ENCODE measurements around the gene CELSR1. TPM values are rescaled to one million over a fixed set of nuclear protein-coding genes. Genes with fewer than 3 reads are reported as not detected.

Gene CELSR1
- total and polyA plus RNA-seq, 2 of the 13 experiments (the other 11 are each of a cell fraction or from before 2014, with no cell fraction given) = 0.78 to 1.8 TPM

DNA sequence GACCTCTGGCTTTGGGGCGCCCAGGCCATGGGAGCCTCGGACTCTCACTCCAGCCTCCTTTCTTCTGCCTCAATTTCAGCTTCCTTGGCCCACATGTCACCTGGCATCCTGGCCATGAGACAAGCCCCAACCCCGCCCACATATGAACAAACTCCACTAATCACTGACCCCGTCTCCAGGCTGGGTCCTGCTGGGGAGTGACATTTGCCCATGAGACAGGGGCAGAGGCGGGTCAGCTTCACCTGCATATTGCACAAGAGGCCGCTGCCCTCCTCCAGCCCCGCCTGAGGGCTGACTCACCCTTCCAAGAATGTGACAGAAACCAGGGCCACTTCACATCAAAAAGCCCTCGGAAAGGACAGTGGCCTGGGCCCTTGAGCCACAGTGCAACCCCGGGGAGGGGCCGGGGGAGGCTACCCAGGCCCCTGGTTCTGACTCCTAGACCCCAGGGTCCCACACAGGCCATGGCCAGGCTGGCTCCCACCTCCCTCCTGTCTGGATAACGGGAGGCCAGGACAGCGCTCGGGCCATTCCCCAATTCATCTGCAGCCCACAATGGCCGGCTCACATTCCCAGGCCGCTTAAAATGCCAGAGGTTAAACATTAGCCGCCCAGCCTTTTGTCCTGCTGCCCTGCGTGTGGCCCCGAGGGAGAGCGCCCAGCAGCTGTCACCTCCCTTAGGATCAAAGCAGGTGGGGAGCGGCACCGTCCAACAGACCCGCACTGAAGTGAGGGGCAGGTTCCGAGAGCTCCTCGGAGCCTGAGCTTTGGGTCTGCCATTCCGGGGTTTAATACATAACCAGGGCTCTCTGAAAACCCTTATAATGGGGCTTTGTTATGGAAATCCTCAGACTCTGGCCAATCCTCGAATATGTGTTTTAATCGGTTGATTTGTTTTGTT lies 159.6 kb downstream of the CELSR1 start (continued):
- no peak for TF ChIP-seq ZNF20 (CRISPR knock-in tag; IDR thresholded peaks at IDR 0.05)
- TF ChIP-seq ZNF101 (CRISPR knock-in tag; IDR thresholded peaks at IDR 0.05; ENCODE audit: borderline replicate concordance, low read depth) = no peak
- no peak for TF ChIP-seq PAX8 (CRISPR knock-in tag; IDR thresholded peaks at IDR 0.05; ENCODE audit: borderline replicate concordance)
- TF ChIP-seq ZNF335 (CRISPR knock-in tag; IDR thresholded peaks at IDR 0.05) = no peak
- no peak for TF ChIP-seq SCMH1 (CRISPR knock-in tag; IDR thresholded peaks at IDR 0.05; ENCODE audit: borderline replicate concordance)
- no peak for TF ChIP-seq TCF12 (IDR thresholded peaks at IDR 0.05)
- no peak; the same call in none of the 2 replicates for TF ChIP-seq TCF12 (CRISPR knock-in tag; IDR thresholded peaks at IDR 0.05)
- no peak for TF ChIP-seq ZNF484 (CRISPR knock-in tag; IDR thresholded peaks at IDR 0.05; ENCODE audit: borderline replicate concordance, low read depth)
- TF ChIP-seq RARA (CRISPR knock-in tag; IDR thresholded peaks at IDR 0.05) = peak; percentile 98
- TF ChIP-seq NFKBIZ (CRISPR knock-in tag; IDR thresholded peaks at IDR 0.05) = peak; percentile 59; the same call in 1 of the 2 replicates
- no peak for TF ChIP-seq ZNF784 (CRISPR knock-in tag; IDR thresholded peaks at IDR 0.05; ENCODE audit: borderline replicate concordance)
- TF ChIP-seq ZNF607 (CRISPR knock-in tag; IDR thresholded peaks at IDR 0.05; ENCODE audit: borderline replicate concordance) = peak; percentile 87; the same call in 1 of the 2 replicates
- TF ChIP-seq ZNF446 (CRISPR knock-in tag; IDR thresholded peaks at IDR 0.05) = no peak
- no peak for TF ChIP-seq ZNF549 (CRISPR knock-in tag; IDR thresholded peaks at IDR 0.05)
- TF ChIP-seq ZNF224 (CRISPR knock-in tag; IDR thresholded peaks at IDR 0.05) = no peak
- peak; percentile 59; the same call in 1 of the 2 replicates for TF ChIP-seq SRF (IDR thresholded peaks at IDR 0.05; ENCODE audit: low read depth, low read length)
- peak; percentile 62; the same call in 1 of the 2 replicates for TF ChIP-seq ZNF563 (CRISPR knock-in tag; IDR thresholded peaks at IDR 0.05)
- no peak for TF ChIP-seq ZBTB43 (CRISPR knock-in tag; conservative IDR thresholded peaks at IDR 0.05)
- no peak for TF ChIP-seq ZSCAN29 (CRISPR knock-in tag; conservative IDR thresholded peaks at IDR 0.05)
- no peak for TF ChIP-seq ZNF749 (CRISPR knock-in tag; IDR thresholded peaks at IDR 0.05; ENCODE audit: borderline replicate concordance)
- no peak for TF ChIP-seq ZNF496 (CRISPR knock-in tag; IDR thresholded peaks at IDR 0.05; ENCODE audit: insufficient replicate concordance)
- peak; percentile 99 for TF ChIP-seq CEBPB (IDR thresholded peaks at IDR 0.05; ENCODE audit: borderline replicate concordance, low read depth, low read length)
- TF ChIP-seq ZNF772 (CRISPR knock-in tag; IDR thresholded peaks at IDR 0.05) = peak; percentile 59; the same call in 1 of the 2 replicates
- peak; percentile 73; the same call in 1 of the 2 replicates for TF ChIP-seq ZFY (CRISPR knock-in tag; IDR thresholded peaks at IDR 0.05)
- peak; percentile 37; the same call in 1 of the 2 replicates for TF ChIP-seq ZNF205 (CRISPR knock-in tag; IDR thresholded peaks at IDR 0.05)
- TF ChIP-seq RBFOX2 (IDR thresholded peaks at IDR 0.05; ENCODE audit: low read depth, low read length) = peak; percentile 49; the same call in 1 of the 2 replicates
- no peak for TF ChIP-seq MTF2 (CRISPR knock-in tag; IDR thresholded peaks at IDR 0.05; ENCODE audit: borderline replicate concordance)
- TF ChIP-seq ZBTB20 (CRISPR knock-in tag; IDR thresholded peaks at IDR 0.05; ENCODE audit: borderline replicate concordance, low read depth) = peak; percentile 83; the same call in 1 of the 2 replicates
- TF ChIP-seq MAFK (conservative IDR thresholded peaks at IDR 0.05 in 1 of 2, IDR thresholded peaks at IDR 0.05 in 1 of 2; ENCODE audit: low read length in 2 of 2) = no peak
- TF ChIP-seq KDM6A (CRISPR knock-in tag; IDR thresholded peaks at IDR 0.05; ENCODE audit: low read depth) = peak; percentile 49; the same call in 1 of the 2 replicates
